Stimulated activated naive CD8-positive, alpha-beta T cell treated with anti-CD3 and anti-CD28 coated beads, Interleukin-15, Interleukin-2, amounts not matched to agents 100 U/mL and 50 U/mL, for 24 hours (primary cell): ENCODE measurements around the gene BAZ2A.
A peak's percentile ranks its signal among the peaks of the same experiment; 100 is the strongest.

Source experiments
- ATAC-seq: fragments of 150-1000 bp; cut with Tn5 transposase; one replicate; pipeline ENCODE4 v1.10.0; 2021
- DNase-seq: peaks from one replicate; pipeline ENCODE4 v3.0.0; 2021

BAZ2A gene

GRCh38 chr12:56634837-56635791 is 5.0 kb upstream of the BAZ2A start:
- ATAC-seq (peak; percentile 25), DNase-seq (peak; percentile 75)

GRCh38 chr12:56634242-56634836 is 4.2 kb upstream of the BAZ2A start:
- ATAC-seq = no peak
- DNase-seq = peak; percentile 45

GRCh38 chr12:56633468-56634241 is 3.5 kb upstream of the BAZ2A start:
- DNase-seq (no peak), ATAC-seq (no peak)

GRCh38 chr12:56632701-56633467 is 2.8 kb upstream of the BAZ2A start:
- ATAC-seq = no peak
- DNase-seq = no peak

- ATAC-seq = no peak
- peak; percentile 70 for DNase-seq
Observed at GRCh38 chr12:56631790-56632700, 1.9 kb upstream of the BAZ2A start.

- DNase-seq = peak; percentile 71
- peak; percentile 24 for ATAC-seq
Observed at GRCh38 chr12:56629459-56630179, 507 bp downstream of the BAZ2A start.

GRCh38 chr12:56628671-56629458 is 1.3 kb downstream of the BAZ2A start:
- DNase-seq = peak; percentile 75
- ATAC-seq = no peak

GRCh38 chr12:56626701-56627100 is 3.4 kb downstream of the BAZ2A start:
- DNase-seq (no peak), ATAC-seq (no peak)

- no peak for DNase-seq
- ATAC-seq = no peak
Observed at GRCh38 chr12:56622535-56622934, 7.6 kb downstream of the BAZ2A start.

- no peak for DNase-seq
- ATAC-seq = no peak
Observed at GRCh38 chr12:56616925-56617324, 13.2 kb downstream of the BAZ2A start.

GRCh38 chr12:56616244-56616643 is 13.9 kb downstream of the BAZ2A start:
- no peak for DNase-seq
- ATAC-seq = no peak

DNA sequence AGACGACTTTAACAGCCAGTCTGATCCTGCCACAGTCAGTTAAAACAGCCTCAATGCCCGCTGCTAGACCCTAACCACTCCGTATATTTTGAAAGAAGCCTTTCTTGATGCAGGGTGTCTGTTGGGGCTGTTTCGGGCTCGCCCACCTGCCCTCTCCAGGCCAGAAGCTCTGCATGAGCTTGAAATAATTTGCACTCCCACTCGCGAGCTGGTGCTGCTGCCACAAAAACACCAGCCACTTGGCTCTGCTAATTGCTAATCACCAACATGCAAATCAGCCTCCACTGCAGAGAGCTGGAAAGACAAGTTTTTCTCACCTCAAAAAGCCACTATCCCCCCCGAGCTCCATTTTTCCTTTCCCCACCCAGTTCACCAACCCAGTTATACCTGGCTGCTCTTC is 15.5 kb downstream of the BAZ2A start:
- DNase-seq = no peak
- ATAC-seq = no peak

- ATAC-seq (no peak), DNase-seq (no peak)
Observed at GRCh38 chr12:56604355-56604754, 25.8 kb downstream of the BAZ2A start.

DNA sequence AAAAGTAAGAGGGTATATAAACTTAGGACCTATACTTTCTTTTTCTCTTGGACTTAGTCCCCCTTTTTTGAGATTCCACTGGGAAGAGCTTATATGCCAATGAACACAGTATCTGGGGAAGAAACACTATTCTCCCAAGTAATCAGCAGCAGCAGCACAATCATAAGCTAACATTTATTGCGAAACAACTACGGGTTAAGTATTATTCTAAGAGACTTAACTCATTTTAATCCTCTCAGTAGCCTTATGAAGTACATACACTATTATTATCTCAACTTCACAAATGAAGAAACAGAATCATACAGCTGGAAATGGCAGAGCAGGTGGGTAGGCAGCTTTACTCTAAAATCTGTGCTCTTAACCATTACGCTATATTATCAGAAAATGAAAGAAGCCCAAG is 27.9 kb downstream of the BAZ2A start:
- ATAC-seq (no peak), DNase-seq (no peak)

DNA sequence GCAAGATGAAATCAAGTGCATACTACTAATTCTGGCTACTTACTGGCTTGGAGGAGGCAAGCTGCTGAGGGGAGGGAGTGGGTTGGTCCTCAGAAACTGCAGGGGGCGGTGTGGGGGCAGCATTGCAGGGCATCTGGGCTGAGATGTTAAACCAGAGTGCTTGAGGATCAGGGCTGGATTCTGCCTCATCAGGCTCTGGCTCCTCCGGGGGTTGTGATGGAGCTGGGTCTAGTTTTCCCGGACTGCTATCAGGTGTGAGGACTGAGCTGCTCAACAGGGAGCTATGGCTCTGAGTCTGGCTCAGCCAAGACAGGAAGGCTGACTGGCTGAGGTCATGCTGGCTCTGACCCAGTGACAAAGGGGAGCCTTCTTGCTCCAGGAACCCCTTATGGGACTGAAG is 28.6 kb downstream of the BAZ2A start:
- DNase-seq (peak; percentile 38), ATAC-seq (no peak)

DNA sequence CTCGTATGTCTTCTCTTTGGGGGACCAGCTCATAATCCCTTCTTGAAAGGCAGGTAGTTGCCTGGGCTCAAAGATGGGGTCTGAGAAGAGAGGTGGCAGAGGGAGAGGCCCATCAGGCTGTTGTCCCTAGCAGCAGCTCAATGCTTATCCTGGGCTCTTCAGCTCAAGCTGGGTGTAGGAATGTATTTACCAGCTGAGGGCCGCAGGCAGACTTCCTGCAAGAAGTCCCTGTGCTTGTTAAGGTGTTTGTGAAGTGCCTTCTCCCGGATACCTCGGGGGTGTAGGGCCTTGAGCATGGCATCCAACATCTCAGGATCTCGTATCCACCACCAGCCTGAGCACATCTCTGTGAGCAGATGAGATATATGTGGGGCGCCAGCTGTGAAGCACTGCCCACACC is 29.4 kb downstream of the BAZ2A start:
- no peak for ATAC-seq
- DNase-seq = no peak

DNA sequence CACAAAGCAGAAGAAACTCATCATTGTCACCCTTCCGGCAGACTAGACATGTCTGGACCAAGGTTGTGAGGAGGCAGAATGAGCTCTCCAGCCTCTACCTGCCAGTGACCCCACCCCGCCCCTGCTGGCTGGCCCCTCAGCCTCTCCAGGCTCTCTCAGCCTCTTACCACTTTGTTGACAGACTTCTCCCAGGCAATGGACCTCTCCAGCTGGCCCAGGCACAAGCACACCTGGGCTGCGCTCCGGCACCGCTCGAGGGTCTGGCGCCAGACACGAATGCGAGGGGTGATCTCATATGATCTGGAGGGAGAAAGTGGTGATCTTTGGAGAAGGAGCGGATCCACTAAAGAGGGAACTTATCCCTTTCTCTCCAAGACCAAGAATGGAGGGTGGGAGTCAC is 30.3 kb downstream of the BAZ2A start:
- ATAC-seq (no peak), DNase-seq (no peak)

DNA sequence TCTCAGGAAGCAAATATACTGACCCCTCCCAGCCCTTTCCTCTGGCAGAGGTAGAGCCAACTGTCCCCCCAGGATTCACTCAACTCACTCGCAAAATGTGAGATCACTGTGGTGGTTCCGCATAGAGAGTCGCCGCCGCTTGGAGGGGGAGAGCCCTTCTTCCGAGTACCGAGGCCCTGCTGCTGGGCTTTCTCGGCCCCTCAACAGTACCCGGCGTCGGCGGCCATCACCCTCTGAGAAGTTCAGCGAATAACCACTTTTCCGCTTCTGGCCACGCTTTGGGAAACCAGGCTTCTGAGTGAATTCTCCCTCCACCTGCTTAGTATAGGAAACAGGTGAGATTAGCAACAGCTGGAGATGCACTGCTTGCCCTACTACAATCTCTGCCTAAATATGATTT is 31.1 kb downstream of the BAZ2A start:
- ATAC-seq = no peak
- no peak for DNase-seq

DNA sequence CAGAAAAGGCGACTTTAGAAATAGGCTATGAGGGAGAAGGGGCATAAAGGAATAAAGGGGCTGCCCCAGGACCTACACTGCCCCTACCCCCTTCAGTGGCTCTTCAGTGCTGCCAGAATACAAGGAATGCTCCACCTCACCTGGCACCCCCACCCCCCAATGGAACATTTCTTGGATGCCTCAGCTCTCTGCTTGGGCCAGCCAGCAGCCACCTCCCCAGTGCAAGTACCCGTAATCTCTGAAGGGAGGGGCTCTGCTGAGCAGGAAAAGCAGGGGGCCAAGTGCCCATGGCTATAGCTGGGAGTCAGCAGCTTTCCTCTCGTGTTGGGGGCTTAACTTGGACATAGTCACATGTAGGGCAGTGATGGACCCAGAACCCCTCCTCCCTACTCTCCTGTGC is 33.3 kb downstream of the BAZ2A start:
- no peak for DNase-seq
- ATAC-seq = no peak
